Vagina (tissue), 2 donors: ENCODE results near the gene FADS1. TPM values are rescaled to one million over a fixed set of nuclear protein-coding genes. Genes with fewer than 3 reads are reported as not detected.

ENCODE experiments used
- DNase-seq, 2 donors: peaks; one replicate each; pipeline ENCODE4 v3.0.0-alpha.2; 2017; ENCODE audit errors: extremely low spot score in 2 of 2
- H3K27ac ChIP-seq: fragments of 200-600 bp; sonication (generic); one replicate; pipeline ENCODE4 v1.5.1; 2019
- H3K27me3 ChIP-seq: fragments of 200-600 bp; sonication (generic); one replicate; pipeline ENCODE4 v1.5.1; 2019
- H3K36me3 ChIP-seq, 2 donors: fragments of 200-600 bp; sonication (generic); one replicate each; pipeline ENCODE4 v1.5.1; 2017 to 2019
- H3K4me1 ChIP-seq: fragments of 200-600 bp; sonication (generic); one replicate; pipeline ENCODE4 v1.5.1; 2019
- H3K4me3 ChIP-seq, 2 donors: fragments of 200-600 bp; sonication (generic); 1 replicate in 1 of 2; 2 replicates in 1 of 2; pipeline ENCODE4 v1.5.1; 2016 to 2019
- H3K9me3 ChIP-seq: fragments of 200-600 bp; sonication (generic); one replicate; pipeline ENCODE4 v1.5.1; 2019
- POLR2A ChIP-seq, 2 donors: fragments of 450-650 bp; IDR thresholded peaks; one replicate each; pipeline ENCODE4 v1.6.1; 2017; ENCODE audit warnings: antibody characterized with exemption in 2 of 2, mild to moderate bottlenecking in 2 of 2, moderate library complexity in 2 of 2
- POLR2AphosphoS5 ChIP-seq, 2 donors: sonication (generic); formaldehyde crosslinking; IDR thresholded peaks; one replicate each; pipeline ENCODE4 v1.9.0; 2017; ENCODE audit warnings: antibody characterized with exemption in 2 of 2, mild to moderate bottlenecking in 2 of 2, low read depth in 1 of 2; ENCODE audit not compliant: insufficient read depth in 1 of 2
- intact Hi-C: fragments of 100-400 bp; cut with DNase I; formaldehyde crosslinking; loops from one replicate; pipeline ENCODE4 v1.15.1; 2023
- total RNA-seq: library from RNA; depleted of rRNA; stranded (reverse); fragments of >200 nt; gene quantifications from one replicate; pipeline ENCODE4 v1.2.3, GENCODE V29; 2016
- TF ChIP-seq, protein P1 (sequence below), 3 experiments: fragments of 450-650 bp in 2 of 3; fragments of 200-600 bp in 1 of 3; sonication (generic) in 1 of 3; IDR thresholded peaks; one replicate each; pipeline ENCODE4 v1.5.1; 2017 to 2019; ENCODE audit warnings: antibody characterized with exemption in 3 of 3, mild to moderate bottlenecking in 2 of 3, moderate library complexity in 2 of 3

FADS1 gene
- total RNA-seq, 1 donor from 2014 or later: 9.8 TPM

DNA sequence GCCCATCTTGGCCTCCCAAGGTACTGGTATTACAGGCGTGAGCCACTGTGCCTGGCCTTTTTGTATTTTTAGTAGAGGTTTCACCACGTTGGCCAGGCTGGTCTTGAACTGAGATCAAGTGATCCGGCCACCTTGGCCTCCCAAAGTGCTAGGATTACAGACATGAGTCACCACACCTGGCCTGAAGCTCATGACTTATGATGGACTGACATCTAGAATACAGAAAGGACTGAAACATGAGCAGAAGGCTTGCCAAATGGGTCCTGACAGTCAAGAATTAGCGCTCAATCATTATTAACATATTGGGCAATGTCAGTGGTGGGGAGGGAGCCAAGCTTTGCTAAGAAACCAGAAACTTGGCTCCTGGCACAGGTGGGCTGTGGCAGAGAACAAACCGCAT, 5.0 kb downstream of the FADS1 start:
- H3K9me3 ChIP-seq: no peaks in the 10 kb centered on the region
- peaks cover 0 to 42% of the 10 kb centered on the region in 2 donors for H3K36me3 ChIP-seq
- intact Hi-C loops: no loop called here
- H3K27ac ChIP-seq: no peak overlapping the region
- H3K4me3 ChIP-seq: no peak overlapping the region
- peaks cover 13% of the 10 kb centered on the region for H3K4me1 ChIP-seq
- DNase-seq: no peak
- TF ChIP-seq POLR2AphosphoS5 (IDR thresholded peaks at IDR 0.05; ENCODE audit: insufficient read depth in 1 of 2, low read depth in 1 of 2) (no peak), POLR2A (IDR thresholded peaks at IDR 0.05) (no peak)
- no peaks in the 10 kb centered on the region for H3K27me3 ChIP-seq

DNA sequence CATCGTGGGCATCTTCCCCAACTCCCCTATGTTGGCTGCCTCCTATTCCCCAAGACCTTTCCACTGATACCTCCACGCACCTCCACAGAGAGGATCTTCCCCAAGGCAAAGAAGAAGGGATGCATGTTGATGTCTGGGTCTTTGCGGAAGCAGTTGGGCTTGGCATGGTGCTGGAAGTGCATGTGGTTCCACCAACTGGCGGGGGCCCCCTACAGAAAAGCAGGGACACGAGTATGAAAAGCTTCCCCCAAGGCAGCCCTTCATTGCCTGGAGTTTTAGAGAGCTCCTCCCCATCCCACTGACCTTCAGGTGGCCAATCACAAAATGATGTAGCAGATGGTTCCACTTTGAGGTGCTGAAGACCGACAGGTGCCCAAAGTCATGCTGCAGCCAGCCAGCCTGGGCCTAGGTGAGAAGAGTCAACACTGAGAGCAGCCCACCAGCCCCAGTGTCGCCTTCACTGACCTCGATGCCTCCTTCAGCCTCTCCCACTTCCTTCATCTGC, 6.1 kb downstream of the FADS1 start:
- Histone ChIP-seq H3K4me1 (peaks cover 9% of the 10 kb centered on the region), H3K27ac (no peak overlapping the region), H3K36me3 (peaks cover 0 to 42% of the 10 kb centered on the region in 2 donors), H3K9me3 (no peaks in the 10 kb centered on the region), H3K4me3 (no peak overlapping the region), H3K27me3 (no peaks in the 10 kb centered on the region)
- TF ChIP-seq POLR2A (IDR thresholded peaks at IDR 0.05) (no peak), POLR2AphosphoS5 (IDR thresholded peaks at IDR 0.05; ENCODE audit: insufficient read depth in 1 of 2, low read depth in 1 of 2) (no peak)
- TF ChIP-seq, protein P1, sequence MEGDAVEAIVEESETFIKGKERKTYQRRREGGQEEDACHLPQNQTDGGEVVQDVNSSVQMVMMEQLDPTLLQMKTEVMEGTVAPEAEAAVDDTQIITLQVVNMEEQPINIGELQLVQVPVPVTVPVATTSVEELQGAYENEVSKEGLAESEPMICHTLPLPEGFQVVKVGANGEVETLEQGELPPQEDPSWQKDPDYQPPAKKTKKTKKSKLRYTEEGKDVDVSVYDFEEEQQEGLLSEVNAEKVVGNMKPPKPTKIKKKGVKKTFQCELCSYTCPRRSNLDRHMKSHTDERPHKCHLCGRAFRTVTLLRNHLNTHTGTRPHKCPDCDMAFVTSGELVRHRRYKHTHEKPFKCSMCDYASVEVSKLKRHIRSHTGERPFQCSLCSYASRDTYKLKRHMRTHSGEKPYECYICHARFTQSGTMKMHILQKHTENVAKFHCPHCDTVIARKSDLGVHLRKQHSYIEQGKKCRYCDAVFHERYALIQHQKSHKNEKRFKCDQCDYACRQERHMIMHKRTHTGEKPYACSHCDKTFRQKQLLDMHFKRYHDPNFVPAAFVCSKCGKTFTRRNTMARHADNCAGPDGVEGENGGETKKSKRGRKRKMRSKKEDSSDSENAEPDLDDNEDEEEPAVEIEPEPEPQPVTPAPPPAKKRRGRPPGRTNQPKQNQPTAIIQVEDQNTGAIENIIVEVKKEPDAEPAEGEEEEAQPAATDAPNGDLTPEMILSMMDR (IDR thresholded peaks at IDR 0.05): no peak
- intact Hi-C loops: no loop called here
- DNase-seq: no peak

DNA sequence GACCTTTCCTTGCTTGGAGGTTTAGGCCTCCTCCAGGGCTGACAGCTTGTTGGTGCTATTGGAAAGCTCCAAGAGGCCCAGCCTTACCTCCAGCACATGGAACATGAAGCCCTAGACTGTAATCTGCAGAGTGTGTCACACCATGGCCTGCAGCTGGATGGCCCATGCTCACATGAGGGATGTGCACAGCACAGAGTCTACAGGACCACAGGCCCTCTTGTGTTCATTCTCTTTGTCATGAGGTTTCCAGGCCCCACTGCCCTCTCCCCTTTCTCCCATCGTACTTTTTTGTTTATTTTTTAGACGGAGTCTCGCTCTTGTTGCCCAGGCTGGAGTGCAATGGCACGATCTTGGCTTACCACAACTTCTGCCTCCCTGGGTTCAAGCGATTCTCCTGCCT, 10.0 kb downstream of the FADS1 start:
- Histone ChIP-seq H3K4me1 (no peaks in the 10 kb centered on the region), H3K27ac (no peak overlapping the region), H3K4me3 (no peak overlapping the region), H3K9me3 (no peaks in the 10 kb centered on the region), H3K27me3 (no peaks in the 10 kb centered on the region), H3K36me3 (peaks cover 0 to 34% of the 10 kb centered on the region in 2 donors)
- intact Hi-C loops: no loop called here
- TF ChIP-seq POLR2A (IDR thresholded peaks at IDR 0.05) (no peak), POLR2AphosphoS5 (IDR thresholded peaks at IDR 0.05; ENCODE audit: insufficient read depth in 1 of 2, low read depth in 1 of 2) (no peak)
- TF ChIP-seq, protein P1 (IDR thresholded peaks at IDR 0.05): no peak
- DNase-seq: no peak

DNA sequence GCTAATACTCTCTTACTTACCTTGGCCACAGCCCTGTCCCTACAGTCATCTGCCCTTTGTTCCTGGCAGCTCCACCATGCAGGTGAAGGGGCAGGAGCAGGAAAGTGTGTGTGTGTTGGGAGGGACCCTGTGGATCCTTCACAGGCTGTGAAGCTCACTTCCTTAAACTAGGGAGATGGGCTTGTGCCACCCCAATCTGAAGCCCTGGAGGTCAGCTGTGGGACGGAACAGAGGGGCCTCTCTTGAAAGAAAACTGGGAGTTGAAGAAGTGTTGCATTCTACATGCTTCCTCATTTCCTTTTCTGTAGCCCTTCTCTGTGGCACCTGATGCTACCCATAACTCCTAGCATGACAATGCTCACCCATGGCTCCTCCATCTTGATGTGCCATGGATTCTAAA, 11.7 kb downstream of the FADS1 start:
- TF ChIP-seq, protein P1 (IDR thresholded peaks at IDR 0.05): no peak
- TF ChIP-seq POLR2A (IDR thresholded peaks at IDR 0.05) (no peak), POLR2AphosphoS5 (IDR thresholded peaks at IDR 0.05; ENCODE audit: insufficient read depth in 1 of 2, low read depth in 1 of 2) (no peak)
- Histone ChIP-seq H3K27ac (no peak overlapping the region), H3K4me1 (no peaks in the 10 kb centered on the region), H3K27me3 (no peaks in the 10 kb centered on the region), H3K4me3 (no peak overlapping the region), H3K36me3 (peaks cover 0 to 21% of the 10 kb centered on the region in 2 donors), H3K9me3 (no peaks in the 10 kb centered on the region)
- DNase-seq: no peak
- intact Hi-C loops: no loop called here

DNA sequence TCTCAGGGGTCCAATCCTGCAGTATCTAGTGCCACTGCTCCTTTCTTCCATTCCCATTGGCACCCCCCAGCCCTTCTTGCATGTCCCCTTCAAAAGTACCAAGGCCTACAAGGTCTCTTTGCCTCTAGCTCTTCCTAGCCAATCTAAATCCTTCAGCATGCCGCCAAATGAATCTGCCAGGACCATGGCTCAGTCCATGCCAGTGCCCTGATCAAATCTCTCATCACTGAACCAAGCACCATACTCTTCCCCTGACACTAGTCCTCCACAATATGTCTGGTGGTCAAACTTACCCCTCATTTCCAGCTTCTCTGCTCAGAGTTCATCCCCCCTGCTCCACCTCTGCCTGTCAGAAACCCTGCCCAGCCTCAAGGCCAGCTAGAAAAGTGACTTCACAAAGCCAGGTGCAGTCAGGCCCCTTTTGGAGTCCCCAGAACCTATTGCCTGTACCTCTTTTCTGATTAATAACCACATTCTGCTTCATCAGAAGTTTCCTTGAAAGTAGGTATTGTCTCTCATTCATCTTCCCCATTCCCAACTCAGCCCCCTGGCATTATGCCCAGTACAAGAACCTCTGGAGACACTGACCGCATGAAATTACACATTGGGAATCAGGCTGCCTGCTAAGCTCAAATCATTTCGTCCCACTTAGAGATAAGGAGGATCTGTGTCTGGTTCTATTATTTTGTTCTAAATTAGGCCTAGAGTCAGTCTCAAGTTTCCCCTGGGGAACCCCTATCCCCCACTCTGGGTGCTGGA, 12.7 kb downstream of the FADS1 start:
- peaks cover 0 to 11% of the 10 kb centered on the region in 2 donors for H3K36me3 ChIP-seq
- H3K27me3 ChIP-seq: no peaks in the 10 kb centered on the region
- no peaks in the 10 kb centered on the region for H3K4me1 ChIP-seq
- no peak for TF ChIP-seq POLR2A (IDR thresholded peaks at IDR 0.05)
- TF ChIP-seq POLR2AphosphoS5 (IDR thresholded peaks at IDR 0.05; ENCODE audit: insufficient read depth in 1 of 2, low read depth in 1 of 2): no peak
- TF ChIP-seq, protein P1 (IDR thresholded peaks at IDR 0.05): no peak
- intact Hi-C loops: no loop called here
- H3K4me3 ChIP-seq: no peak overlapping the region
- H3K9me3 ChIP-seq: no peaks in the 10 kb centered on the region
- H3K27ac ChIP-seq: no peak overlapping the region
- no peak for DNase-seq
